ENCODE results near the gene GBX1.

The GBX1 gene

DNA sequence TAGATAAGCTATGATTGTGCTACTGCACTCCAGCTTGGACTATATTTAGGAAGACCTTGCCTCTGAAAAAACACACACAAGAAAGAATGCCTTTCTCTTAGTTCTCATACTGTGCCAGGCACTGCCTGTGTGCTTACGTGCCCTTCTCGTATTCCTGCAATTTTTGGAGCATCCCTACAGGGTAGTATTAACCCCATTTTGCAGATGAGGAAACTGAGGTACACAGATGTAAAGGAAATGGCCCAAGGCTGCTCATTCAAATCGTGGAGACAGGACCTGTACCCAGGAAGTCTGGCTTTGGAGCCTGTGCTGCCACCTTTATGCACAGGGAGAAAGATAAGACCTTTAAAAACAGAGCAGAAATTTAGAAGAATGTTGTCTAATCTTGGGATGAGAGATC is 64.5 kb downstream of the GBX1 start:
- TF ChIP-seq, protein P1, sequence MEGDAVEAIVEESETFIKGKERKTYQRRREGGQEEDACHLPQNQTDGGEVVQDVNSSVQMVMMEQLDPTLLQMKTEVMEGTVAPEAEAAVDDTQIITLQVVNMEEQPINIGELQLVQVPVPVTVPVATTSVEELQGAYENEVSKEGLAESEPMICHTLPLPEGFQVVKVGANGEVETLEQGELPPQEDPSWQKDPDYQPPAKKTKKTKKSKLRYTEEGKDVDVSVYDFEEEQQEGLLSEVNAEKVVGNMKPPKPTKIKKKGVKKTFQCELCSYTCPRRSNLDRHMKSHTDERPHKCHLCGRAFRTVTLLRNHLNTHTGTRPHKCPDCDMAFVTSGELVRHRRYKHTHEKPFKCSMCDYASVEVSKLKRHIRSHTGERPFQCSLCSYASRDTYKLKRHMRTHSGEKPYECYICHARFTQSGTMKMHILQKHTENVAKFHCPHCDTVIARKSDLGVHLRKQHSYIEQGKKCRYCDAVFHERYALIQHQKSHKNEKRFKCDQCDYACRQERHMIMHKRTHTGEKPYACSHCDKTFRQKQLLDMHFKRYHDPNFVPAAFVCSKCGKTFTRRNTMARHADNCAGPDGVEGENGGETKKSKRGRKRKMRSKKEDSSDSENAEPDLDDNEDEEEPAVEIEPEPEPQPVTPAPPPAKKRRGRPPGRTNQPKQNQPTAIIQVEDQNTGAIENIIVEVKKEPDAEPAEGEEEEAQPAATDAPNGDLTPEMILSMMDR (IDR thresholded peaks at IDR 0.05; ENCODE audit: low read depth, low read length) = no peak
- Histone ChIP-seq H3K36me3 (peaks cover 16% of the 10 kb centered on the region), H3K4me3 (ENCODE audit: low read depth, low read length) (no peak overlapping the region), H3K4me1 (no peaks in the 10 kb centered on the region), H3K9me3 (no peaks in the 10 kb centered on the region), H3K27me3 (no peaks in the 10 kb centered on the region)
- DNase-seq = no peak

DNA sequence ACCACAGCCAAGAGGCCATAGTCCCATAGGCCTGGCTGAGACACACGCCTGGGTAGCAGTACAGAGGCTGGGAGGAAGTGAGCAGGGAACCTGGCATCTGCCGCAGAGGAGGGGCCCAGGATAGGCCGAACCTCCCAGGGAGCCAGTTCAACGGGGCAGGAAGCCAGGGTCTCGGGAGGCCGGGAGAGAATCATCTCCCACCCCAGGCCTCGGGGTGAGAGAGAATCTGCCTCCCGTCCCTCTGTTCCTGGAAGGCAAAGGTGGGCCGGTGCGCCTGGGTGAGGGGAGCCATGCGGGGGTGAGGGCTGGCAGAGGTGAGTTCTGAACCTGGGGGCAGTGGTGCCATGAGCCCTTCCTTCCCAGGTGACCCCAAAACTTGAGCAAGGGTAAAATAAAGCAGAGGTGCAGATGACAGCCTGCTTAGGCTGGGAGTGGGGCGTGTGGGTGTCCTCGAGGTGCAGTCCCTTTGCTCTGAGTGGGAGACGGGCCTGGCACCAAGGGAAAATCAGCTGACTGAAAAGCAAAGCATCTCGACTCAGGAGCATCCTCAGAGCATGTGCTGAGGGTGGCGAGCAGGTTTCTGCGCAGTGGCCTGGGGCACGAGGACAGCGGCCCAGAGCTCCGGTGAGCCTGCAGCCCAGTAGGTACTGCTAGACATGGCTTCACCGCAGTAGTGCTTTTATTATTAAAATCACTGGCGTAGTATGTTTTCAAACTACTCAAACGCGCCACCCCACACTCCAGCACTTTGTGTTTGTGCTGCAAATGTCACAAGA is 65.7 kb downstream of the GBX1 start:
- Histone ChIP-seq H3K4me3 (ENCODE audit: low read depth, low read length) (no peak overlapping the region), H3K36me3 (peaks cover 17% of the 10 kb centered on the region), H3K4me1 (no peaks in the 10 kb centered on the region), H3K27me3 (no peaks in the 10 kb centered on the region), H3K9me3 (no peaks in the 10 kb centered on the region)
- TF ChIP-seq, protein P1 (IDR thresholded peaks at IDR 0.05; ENCODE audit: low read depth, low read length) = no peak
- DNase-seq = peak; percentile 6

DNA sequence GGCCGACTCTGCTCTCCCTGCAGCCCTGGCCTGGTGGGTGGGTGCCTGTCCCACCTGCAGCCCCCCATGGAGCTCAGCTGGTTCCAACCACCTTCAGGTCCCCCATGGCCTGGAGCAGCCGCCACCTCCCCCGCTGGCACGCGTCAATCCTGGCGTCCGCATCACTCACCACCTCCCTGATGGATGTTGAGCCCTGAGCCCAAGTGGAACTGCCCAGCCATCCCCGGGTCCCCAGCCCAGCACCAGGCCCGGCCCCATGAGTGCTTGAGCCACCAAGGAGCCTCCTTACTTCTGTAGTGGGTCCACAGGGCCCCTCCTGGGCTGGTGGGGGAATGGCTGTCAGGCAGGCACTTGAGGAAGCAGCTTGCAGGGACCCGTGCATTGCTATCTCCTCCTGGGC is 66.6 kb downstream of the GBX1 start:
- TF ChIP-seq, protein P1 (IDR thresholded peaks at IDR 0.05; ENCODE audit: low read depth, low read length) = no peak
- no peak overlapping the region for H3K4me3 ChIP-seq (ENCODE audit: low read depth, low read length)
- no peaks in the 10 kb centered on the region for H3K4me1 ChIP-seq
- peaks cover 20% of the 10 kb centered on the region for H3K36me3 ChIP-seq
- DNase-seq = peak; percentile 9
- H3K9me3 ChIP-seq = no peaks in the 10 kb centered on the region
- no peaks in the 10 kb centered on the region for H3K27me3 ChIP-seq

DNA sequence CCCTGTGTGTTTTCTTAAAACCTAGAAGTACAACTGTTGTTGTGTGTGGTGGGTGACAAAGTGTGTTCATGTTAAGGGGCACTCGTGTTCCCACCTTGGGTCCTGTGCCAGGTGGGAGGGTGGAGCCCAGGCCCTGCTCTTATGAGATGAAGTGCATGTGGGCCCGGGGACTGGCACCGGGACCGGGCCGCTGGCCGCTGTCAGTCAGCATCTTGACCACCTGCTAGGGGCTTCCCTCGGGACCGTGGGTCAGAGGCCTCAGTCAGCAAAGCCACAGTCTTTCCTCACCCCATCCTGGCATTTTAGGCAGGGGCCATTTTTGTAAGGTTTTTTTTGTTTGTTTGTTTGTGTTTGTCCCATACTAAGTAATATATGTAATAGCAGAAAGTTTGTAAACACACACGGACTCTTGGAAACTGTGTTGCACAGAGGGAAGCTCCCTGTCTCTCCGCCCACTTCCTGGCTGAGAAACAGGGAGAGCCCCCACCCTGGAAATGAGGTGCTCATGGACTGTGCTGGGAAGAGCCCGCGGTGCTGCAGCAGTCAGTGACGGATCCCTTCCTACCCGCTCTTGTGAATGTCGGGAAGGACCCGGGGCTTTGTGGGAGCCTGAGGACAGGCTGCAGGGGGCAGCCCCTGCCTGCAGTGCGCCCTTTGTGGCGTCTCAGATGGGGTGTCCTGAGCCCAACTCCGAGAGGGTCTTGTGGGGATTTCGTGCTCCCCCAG is 67.8 kb downstream of the GBX1 start:
- H3K4me3 ChIP-seq (ENCODE audit: low read depth, low read length) = no peak overlapping the region
- TF ChIP-seq, protein P1 (IDR thresholded peaks at IDR 0.05; ENCODE audit: low read depth, low read length) = no peak

More for the DNA sequence above, 67.8 kb downstream of the GBX1 start:
- no peaks in the 10 kb centered on the region for H3K9me3 ChIP-seq
- no peaks in the 10 kb centered on the region for H3K27me3 ChIP-seq
- H3K36me3 ChIP-seq = peaks cover 22% of the 10 kb centered on the region
- H3K4me1 ChIP-seq = no peaks in the 10 kb centered on the region
- DNase-seq = peak; percentile 5

Measured in BE2C (cell line).